ENCODE measurements around the gene ZNF618. TPM values are rescaled to one million over a fixed set of nuclear protein-coding genes. Genes with fewer than 3 reads are reported as not detected.
A peak's percentile ranks its signal among the peaks of the same experiment; 100 is the strongest.

Gene ZNF618
- total and polyA plus RNA-seq, 8 donors: 5.1 to 14.0 (median 8.1) TPM

DNA sequence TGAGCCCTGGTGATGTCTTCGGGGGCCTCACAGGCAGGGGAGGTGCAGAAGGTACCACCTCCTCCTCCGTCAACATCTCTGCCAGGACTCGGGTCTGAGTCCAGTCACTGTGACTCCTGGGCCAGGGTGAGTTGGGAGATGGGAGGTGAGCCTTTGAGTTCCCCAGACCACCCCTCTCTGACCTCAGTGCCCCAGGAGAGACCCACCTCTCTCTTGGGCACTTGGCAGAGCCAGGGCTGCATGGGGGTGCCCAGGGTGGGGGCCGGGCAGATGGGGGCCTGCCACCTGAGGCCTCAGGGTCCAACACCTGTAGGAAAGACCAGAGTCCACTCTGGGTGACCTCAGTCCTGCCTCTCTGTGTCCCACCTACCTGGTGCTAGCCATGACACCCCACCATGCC, 216.2 kb downstream of the ZNF618 start:
- no peak overlapping the region for H3K27ac ChIP-seq
- DNase-seq (peak in 2 of 6 donors; percentile 1 to 46), FAIRE-seq (no peak), ATAC-seq (no peak)
- H3K4me3 ChIP-seq: no peak overlapping the region
- peaks cover 0 to 37% (median 7%) of the 10 kb centered on the region in 3 donors for H3K36me3 ChIP-seq
- H3K9me3 ChIP-seq: no peaks in the 10 kb centered on the region
- 84 to 96% methylated on average over 4 of the region's 4 CpGs for WGBS, 2 donors
- intact Hi-C loops (cut with DNase I): no loop called here
- no peak for TF ChIP-seq CTCF (IDR thresholded peaks at IDR 0.05)
- H3K27me3 ChIP-seq: no peaks in the 10 kb centered on the region
- no peaks in the 10 kb centered on the region for H3K4me1 ChIP-seq

- DNase-seq: no peak
- no peak for TF ChIP-seq CTCF (IDR thresholded peaks at IDR 0.05)
- intact Hi-C loops (cut with DNase I): no loop called here
- Histone ChIP-seq H3K27me3 (no peaks in the 10 kb centered on the region), H3K4me1 (no peaks in the 10 kb centered on the region), H3K9me3 (no peaks in the 10 kb centered on the region), H3K27ac (no peak overlapping the region), H3K36me3 (peaks cover 0 to 37% (median 7%) of the 10 kb centered on the region in 3 donors), H3K4me3 (no peak overlapping the region)
- 82 to 84% methylated on average over 4 of the region's 4 CpGs for WGBS, 2 donors
- FAIRE-seq: no peak
- no peak for ATAC-seq
Measured at GRCh38 chr9:114093031-114093471, 216.9 kb downstream of the ZNF618 start.

DNA sequence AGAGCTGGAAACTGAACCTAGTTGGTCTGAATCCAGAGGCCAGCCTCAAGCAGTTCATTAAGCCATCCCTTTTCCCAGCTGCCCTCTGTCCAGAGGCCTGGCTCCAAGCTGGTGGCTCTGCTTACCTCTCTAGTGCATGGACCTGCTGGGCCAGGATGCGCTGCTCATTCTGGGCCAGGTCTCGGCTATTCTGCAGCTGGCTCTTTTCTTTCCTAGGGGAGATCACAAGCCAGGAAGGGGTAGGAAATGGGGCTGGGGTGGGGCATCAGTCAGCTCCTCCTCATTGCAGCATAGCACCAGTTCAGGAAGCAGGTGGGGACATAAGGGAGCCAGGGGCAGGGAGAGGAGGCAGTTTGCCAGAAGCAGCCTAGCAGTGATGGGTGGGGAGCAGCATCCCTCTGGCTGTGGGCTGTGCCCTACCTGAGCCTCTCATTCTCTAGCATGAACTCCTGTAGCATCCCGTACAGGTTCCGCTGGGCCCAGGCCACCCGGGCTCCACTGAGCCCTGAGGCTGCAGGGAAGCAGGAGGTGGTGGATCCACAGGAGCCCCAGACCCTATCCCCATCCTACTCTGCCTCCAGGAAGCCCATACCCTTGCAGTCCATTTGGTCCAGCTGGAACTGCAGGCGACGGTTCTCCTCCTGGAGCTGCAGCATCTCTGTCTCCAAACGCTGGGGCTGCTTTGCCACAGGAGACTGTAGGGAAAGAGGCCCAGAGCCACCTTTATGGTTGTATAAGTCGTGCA, 217.8 kb downstream of the ZNF618 start:
- DNase-seq (peak in 1 of 6 donors; percentile 1), ATAC-seq (no peak), FAIRE-seq (no peak)
- intact Hi-C loops (cut with DNase I): no loop called here
- no peak overlapping the region for H3K4me3 ChIP-seq
- H3K27ac ChIP-seq: no peak overlapping the region
- no peaks in the 10 kb centered on the region for H3K27me3 ChIP-seq
- H3K36me3 ChIP-seq: peaks cover 0 to 37% (median 7%) of the 10 kb centered on the region in 3 donors
- no peaks in the 10 kb centered on the region for H3K9me3 ChIP-seq
- H3K4me1 ChIP-seq: no peaks in the 10 kb centered on the region
- no peak for TF ChIP-seq CTCF (IDR thresholded peaks at IDR 0.05)
- WGBS, 2 donors: 87 to 91% methylated on average over 9 of the region's 9 CpGs

- FAIRE-seq: no peak
- 94 to 95% methylated on average over 12 of the region's 12 CpGs for WGBS, 2 donors
Measured at GRCh38 chr9:114094971-114095370, 218.9 kb downstream of the ZNF618 start.

More at GRCh38 chr9:114094971-114095370, 218.9 kb downstream of the ZNF618 start:
- intact Hi-C loops (cut with DNase I): no loop called here
- H3K4me3 ChIP-seq: no peak overlapping the region
- peaks cover 0 to 37% (median 7%) of the 10 kb centered on the region in 3 donors for H3K36me3 ChIP-seq
- peaks cover 0 to 4% (median under 1%) of the 10 kb centered on the region in 3 donors for H3K4me1 ChIP-seq
- no peak overlapping the region for H3K27ac ChIP-seq
- ATAC-seq (no peak), DNase-seq (peak in 1 of 6 donors; percentile 1)
- H3K27me3 ChIP-seq: no peaks in the 10 kb centered on the region
- no peaks in the 10 kb centered on the region for H3K9me3 ChIP-seq
- no peak for TF ChIP-seq CTCF (IDR thresholded peaks at IDR 0.05)
